Measurements from ENCODE around the gene KLK10.

The KLK10 gene

GRCh38 chr19:51002089-51002532 is 17.4 kb downstream of the KLK10 start:
- TF ChIP-seq GATA3 (IDR thresholded peaks at IDR 0.05; ENCODE audit: low read depth, low read length): no peak
- no peak for TF ChIP-seq GATA2 (IDR thresholded peaks at IDR 0.05; ENCODE audit: low read depth, low read length)

DNA sequence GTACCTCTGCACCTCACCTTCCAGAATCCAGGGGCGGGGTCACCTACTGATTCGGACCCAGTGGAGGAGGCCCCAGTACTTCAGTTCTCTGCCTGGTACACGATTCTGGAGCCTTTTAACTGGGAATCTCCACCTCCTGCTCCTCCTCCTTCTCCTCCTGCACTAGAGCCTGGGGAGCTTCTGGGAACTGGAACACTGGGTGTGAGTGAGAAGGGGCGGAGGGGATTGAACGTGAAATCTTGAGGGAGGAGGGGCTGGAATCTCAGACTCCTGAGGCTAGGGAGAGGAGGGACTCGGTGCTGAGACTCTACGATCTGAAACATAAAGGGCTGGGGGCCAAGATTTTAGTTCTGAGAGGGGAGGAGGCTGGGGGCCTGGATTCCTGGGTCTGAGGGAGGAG is 18.0 kb downstream of the KLK10 start, which contains the start of gene KLK8:
Gene KLK8 (minus strand): TSS at position 90 of the 400 bp plus-strand sequence. CDS start 437 bp downstream, outside the sequence.
- TF ChIP-seq GATA3 (IDR thresholded peaks at IDR 0.05; ENCODE audit: low read depth, low read length) (no peak), GATA2 (IDR thresholded peaks at IDR 0.05; ENCODE audit: low read depth, low read length) (no peak)

DNA sequence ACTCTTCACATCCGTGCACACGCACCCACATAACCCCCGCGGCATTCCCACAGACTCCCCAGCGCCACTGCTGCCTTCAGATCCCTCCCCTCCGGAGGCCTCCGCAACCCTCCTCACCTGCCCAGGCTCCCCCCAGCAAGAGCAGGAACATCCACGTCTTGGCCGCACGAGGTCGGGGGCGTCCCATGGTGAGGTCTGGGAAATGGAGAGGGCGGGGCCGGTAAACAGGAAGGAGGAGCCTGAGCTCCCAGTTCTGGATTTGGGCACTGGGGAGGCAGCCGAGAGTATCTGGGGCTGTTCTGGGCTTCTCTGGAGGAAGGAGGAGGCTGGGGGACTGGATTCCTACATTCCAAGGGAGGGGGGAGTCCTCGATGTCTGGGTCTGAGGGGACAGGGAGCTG is 18.5 kb downstream of the KLK10 start:
- no peak for TF ChIP-seq GATA3 (IDR thresholded peaks at IDR 0.05; ENCODE audit: low read depth, low read length)
- TF ChIP-seq GATA2 (IDR thresholded peaks at IDR 0.05; ENCODE audit: low read depth, low read length): no peak

DNA sequence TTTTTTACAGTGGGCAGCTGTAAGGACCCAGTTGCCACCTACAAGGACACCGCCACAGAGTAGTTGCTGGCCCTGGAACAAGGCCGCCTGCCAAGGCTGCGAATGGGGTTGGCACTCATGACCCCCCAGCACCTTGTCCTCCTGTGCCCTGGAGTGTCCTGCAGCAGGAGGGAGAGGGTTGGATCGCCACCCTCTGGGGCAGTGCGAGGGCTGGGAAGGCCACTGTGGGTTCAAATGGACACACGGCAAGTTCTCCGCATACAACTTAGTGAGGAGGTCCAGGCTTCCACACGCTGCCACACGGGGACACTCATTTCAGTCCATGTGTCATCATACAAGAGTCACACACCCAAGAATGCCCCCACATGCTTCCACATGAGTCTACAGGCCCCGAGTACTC is 19.1 kb downstream of the KLK10 start:
- TF ChIP-seq GATA2 (IDR thresholded peaks at IDR 0.05; ENCODE audit: low read depth, low read length): no peak
- TF ChIP-seq GATA3 (IDR thresholded peaks at IDR 0.05; ENCODE audit: low read depth, low read length): no peak

- TF ChIP-seq GATA3 (IDR thresholded peaks at IDR 0.05; ENCODE audit: low read depth, low read length) (no peak), GATA2 (IDR thresholded peaks at IDR 0.05; ENCODE audit: low read depth, low read length) (no peak)
These were observed 20.8 kb downstream of the KLK10 start for GRCh38 chr19:50998686-50999085.

DNA sequence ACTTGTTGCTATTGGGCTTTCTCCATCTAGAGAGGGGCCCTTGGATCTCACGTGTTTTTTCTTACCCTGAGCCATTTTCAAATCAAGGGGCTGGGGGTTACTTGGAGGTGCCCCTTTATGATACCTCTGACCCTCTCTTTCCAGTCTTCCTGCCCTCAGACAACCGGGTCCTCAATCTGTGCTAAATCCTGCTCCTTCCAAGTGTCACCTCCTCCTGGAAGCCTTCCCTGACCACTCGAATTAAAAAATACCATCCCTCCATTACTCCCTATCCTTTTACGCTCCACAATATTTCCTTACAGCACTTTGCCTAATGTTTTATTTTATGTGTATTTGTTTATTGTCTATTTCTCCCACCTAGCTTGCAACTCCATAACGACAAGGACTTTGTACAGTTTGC is 21.4 kb downstream of the KLK10 start:
- TF ChIP-seq GATA2 (IDR thresholded peaks at IDR 0.05; ENCODE audit: low read depth, low read length) (no peak), GATA3 (IDR thresholded peaks at IDR 0.05; ENCODE audit: low read depth, low read length) (no peak)

DNA sequence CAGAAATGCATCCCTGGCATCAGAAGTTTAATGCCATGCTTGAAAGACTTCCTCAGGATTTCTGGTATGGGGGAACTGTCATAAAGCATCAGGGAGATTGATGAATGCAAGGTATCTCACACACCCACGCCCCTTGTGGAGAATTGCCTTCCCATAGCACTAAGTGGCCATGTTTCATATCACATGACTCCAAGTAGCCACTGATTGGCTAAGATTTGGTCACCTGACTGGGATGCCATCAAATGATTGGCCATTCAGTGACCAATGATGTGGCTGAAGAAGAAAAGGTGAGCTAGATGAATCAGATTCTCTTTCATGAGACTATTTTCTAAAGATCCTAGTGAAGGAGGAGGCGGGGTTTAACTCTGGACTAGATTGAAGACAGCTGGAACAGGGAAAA is 25.4 kb downstream of the KLK10 start:
- TF ChIP-seq GATA2 (IDR thresholded peaks at IDR 0.05; ENCODE audit: low read depth, low read length) (no peak), GATA3 (IDR thresholded peaks at IDR 0.05; ENCODE audit: low read depth, low read length) (no peak)

GRCh38 chr19:50992666-50993035 is 26.9 kb downstream of the KLK10 start:
- TF ChIP-seq GATA2 (IDR thresholded peaks at IDR 0.05; ENCODE audit: low read depth, low read length): no peak
- TF ChIP-seq GATA3 (IDR thresholded peaks at IDR 0.05; ENCODE audit: low read depth, low read length): no peak

GRCh38 chr19:50983625-50984292 is 35.8 kb downstream of the KLK10 start, which contains the start of gene KLK7:
Gene KLK7, minus strand, starts transcription at chr19:50983917. Its CDS starts 1,518 bp downstream, at chr19:50982399.
- TF ChIP-seq GATA2 (IDR thresholded peaks at IDR 0.05; ENCODE audit: low read depth, low read length): no peak
- no peak for TF ChIP-seq GATA3 (IDR thresholded peaks at IDR 0.05; ENCODE audit: low read depth, low read length)

DNA sequence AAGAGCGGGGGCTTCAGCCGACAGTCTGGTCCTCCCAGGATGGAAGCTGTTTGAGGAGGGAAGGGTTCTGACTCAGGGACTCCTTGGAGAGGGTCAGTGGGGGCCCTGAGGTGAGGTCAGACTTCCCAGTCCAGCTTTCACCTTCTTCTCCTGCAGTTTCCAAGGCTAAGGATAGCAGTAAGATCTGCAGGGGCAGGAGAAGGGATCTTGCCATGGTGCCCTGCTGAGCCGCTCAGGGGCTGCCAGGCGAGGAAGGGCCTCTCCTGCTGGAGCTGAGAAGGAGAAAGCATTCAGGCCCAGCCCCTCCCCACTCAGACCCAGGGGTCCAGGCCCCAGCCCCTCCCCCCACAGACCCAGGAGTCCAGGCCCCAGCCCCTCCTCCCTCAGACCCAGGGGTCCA is 37.3 kb downstream of the KLK10 start:
- TF ChIP-seq GATA2 (IDR thresholded peaks at IDR 0.05; ENCODE audit: low read depth, low read length) (no peak), GATA3 (IDR thresholded peaks at IDR 0.05; ENCODE audit: low read depth, low read length) (no peak)

DNA sequence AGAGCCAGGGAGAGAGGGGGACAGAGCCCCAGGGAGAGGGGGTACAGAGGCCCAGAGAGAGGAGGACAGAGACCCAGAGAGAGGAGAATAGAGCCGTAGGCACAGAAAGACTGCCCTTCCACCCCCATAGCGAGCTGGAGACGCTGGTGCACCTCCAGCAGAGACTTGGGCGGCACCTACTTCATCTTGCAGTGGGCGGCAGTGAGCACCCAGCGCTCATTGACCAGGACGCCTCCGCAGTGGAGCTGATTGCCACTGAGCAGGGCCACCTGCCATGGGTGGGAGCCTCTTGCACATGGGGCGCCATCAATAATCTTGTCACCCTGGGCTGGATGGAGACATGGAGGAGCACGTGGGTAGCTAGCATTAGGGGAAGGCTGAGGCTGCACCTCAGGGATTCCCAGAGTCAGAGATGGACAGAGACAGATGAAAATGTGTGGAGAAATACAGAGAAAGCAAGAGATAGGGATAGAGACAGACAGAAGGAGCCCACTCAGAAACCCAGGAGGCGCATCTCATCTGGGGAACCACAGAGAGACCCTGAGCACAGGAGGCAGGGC is 37.8 kb downstream of the KLK10 start:
- no peak for TF ChIP-seq GATA3 (IDR thresholded peaks at IDR 0.05; ENCODE audit: low read depth, low read length)
- TF ChIP-seq GATA2 (IDR thresholded peaks at IDR 0.05; ENCODE audit: low read depth, low read length): no peak

GRCh38 chr19:50980208-50980607 is 39.3 kb downstream of the KLK10 start:
- no peak for TF ChIP-seq GATA2 (IDR thresholded peaks at IDR 0.05; ENCODE audit: low read depth, low read length)
- no peak for TF ChIP-seq GATA3 (IDR thresholded peaks at IDR 0.05; ENCODE audit: low read depth, low read length)

DNA sequence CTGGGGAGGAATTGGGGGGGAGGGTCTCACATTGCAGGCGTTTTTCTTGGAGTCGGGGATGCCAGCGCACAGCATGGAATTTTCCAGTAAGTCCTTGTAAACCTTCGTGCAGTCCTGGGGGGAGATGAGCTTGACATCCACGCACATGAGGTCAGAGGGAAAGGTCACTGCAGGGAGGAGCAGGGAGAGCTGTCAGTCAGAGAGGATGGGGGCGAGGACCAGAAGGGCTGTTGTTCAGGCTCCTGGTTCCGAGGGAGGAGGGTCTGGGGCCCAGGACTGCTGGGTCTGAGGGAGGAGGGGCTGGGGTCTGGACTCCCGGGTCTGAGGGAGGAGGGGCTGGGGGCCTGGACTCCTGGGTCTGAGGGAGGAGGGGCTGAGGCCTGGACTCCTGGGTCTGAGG is 39.8 kb downstream of the KLK10 start:
- TF ChIP-seq GATA2 (IDR thresholded peaks at IDR 0.05; ENCODE audit: low read depth, low read length) (no peak), GATA3 (IDR thresholded peaks at IDR 0.05; ENCODE audit: low read depth, low read length) (no peak)

GRCh38 chr19:50978772-50979390 is 40.6 kb downstream of the KLK10 start:
- no peak for TF ChIP-seq GATA2 (IDR thresholded peaks at IDR 0.05; ENCODE audit: low read depth, low read length)
- TF ChIP-seq GATA3 (IDR thresholded peaks at IDR 0.05; ENCODE audit: low read depth, low read length): no peak

DNA sequence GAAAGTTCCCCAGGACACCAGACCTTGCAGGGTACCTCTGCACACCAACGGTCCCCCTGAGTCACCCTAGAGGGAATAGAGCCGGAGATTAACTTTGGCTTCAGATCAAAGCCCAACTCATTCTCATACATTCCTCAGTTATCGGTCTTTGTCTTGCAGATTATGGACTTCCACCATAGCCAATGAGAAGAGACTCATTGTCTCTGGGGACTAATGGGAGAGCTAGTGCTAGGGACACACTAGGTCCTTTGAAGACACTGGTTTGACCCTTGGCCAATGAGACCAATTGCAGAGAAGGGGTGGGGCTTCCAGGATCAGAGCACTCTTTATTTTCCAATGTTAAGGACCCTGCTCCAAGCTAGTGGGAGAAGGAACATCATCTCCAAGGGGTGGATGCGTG is 41.9 kb downstream of the KLK10 start:
- no peak for TF ChIP-seq GATA2 (IDR thresholded peaks at IDR 0.05; ENCODE audit: low read depth, low read length)
- no peak for TF ChIP-seq GATA3 (IDR thresholded peaks at IDR 0.05; ENCODE audit: low read depth, low read length)

All from SH-SY5Y (cell line).